Glomerular visceral epithelial cell (primary cell): ENCODE results near the gene CBX6.

Source experiments
- DNase-seq: peaks from one replicate; pipeline ENCODE4 v3.0.0-alpha.2; 2016; ENCODE audit errors: extremely low spot score

Gene CBX6

DNA sequence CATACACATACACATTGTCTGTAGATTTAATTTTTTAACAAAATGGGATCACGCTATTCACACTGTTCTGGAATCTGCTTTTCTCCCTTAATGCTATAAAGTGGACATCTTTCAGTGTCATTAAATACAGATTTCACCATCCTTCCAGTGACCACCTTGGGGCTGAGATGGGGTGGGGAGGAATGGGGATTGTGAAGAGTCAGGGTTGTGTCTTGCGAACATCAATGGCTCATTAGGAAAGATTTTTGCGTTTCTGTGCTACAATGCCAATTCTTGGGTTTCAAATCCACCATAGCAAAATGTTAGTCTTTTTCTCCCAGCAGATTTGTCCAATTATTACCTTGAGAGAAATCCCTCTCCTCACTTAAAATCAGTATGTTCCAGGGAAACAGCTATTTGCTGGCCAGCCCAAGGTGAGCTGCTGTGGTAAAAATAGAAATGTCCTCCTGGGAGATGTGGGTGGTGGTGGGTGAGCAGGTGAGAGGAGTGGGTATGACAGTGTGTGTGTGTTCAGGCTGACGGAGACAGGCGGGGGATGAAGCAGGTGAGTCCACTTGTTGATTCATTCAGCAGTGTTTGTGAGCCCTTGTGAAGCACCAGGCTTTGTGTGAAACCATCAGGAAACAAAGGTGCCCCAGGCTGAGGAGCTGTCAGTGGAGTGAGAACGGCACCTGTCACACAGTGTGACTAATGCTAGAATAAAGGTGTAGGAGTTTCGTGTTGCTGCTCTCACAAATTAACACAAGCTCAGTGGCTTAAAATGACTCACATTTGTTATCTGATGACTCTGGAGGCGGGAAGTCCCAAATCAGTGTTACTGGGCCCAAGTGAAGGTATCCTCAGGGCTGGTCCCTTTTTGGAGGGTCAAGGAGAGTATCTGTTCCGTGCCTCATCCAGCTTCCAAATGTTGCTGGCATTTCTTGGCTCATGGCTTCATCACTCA lies 1.7 kb upstream of the CBX6 start:
- DNase-seq = no peak

DNA sequence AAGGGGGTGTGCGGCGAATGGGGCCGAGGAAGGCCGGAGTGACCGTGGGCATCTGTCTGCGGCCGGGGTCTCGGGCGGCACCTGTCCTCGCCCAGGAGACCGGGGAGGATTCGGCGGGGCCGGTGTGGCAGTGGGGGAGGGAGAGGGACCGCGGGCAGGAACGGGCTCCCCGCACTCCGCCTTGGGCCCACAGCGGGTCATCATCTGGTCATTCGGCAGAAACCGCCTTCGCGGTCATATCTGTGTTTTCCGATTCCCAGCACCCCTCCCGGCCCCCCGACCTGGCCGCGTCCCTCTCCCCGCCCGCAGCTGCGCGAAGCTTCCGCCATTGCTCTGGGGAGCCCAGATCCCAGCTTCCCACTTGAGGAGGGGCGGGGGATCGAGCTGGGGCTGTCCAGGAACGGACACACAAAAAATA lies 824 bp upstream of the CBX6 start:
- DNase-seq = no peak

DNA sequence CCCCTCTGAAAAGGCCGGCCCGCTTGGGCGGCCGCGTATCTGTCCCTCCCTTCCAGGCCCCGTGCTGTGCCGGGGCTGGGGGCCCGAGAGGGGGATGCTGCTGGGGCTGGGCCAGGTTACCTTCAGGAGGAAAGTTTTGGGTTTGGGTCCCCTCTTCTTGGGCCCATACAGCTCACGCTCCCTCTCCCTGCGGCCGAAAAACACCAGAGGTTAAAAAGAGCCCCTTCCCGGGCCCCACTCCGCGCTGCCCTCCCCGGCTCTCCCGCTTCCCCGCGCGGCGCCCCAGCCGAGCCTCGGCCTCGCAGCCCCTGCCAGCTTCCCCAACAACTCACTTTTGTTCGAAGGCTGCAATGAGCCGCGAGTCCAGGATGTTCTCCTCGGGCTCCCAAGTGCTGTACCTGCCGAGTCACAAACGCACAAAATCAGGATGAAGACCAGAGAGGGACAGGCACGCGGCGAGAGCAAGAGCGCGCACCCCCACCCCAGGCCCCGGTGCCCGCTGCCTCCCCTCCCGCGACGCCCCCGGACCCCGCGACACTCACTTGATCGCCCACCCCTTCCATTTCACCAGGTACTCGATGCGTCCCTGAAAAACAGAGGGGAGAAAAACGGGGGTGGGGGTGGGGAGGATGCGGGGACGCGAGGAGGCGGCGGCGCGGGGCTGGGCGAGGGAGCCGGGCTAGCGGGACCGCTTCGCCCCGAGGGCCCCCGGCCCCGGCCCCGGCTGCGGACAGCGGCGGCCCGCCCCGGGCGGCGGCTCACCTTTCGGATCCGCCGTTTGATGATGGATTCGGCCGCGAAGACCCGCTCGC lies 450 bp downstream of the CBX6 start:
- no peak for DNase-seq

DNA sequence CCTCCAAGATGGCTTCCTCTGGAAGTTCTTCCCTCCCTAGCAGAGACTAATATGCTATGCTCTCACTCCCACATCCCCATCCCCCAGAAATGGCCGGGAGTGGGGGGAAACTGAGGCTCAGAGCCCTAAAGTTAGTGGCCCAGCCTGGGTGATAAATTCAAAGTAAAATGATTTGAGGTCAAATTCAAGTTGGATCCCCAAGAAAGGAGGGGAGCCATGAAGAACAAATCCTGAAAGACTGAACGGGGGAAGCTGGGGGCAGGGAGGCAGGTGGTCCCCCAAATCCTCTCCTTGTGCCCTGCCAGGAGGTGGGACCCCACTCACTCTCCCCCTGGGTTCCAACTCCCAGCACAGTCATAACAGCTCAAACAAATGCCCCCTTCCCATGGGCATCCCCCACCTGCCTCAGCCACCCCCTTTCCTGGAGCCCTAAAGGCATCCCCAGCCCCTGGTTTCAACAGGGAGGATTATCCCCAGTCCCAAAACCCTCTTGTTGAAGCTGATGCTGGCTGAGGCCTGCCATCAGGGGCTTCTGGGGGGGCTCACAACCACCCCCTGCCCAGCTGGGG lies 1.1 kb downstream of the CBX6 start:
- DNase-seq = no peak

DNA sequence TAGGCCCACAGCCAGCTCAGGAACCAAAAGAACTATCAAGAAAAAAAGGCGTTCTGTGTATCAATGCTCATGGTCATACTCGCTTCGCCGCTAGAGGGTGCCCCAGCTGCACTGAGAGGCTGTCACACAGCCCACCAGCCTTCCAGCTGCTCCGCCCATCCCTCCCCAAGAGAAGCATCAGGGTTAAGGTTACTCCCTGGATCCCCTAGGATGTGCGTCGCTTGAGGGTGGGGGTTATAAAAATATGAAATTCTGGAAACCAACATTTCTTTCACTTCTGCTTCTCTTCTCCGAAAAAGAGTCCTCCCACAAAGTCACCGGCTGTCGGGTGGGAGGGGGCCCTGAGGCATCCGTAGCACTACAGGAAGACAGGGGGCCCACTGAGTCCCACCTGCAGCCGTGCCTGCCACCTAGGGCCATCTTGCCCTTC lies 1.7 kb downstream of the CBX6 start:
- peak; percentile 78 for DNase-seq

DNA sequence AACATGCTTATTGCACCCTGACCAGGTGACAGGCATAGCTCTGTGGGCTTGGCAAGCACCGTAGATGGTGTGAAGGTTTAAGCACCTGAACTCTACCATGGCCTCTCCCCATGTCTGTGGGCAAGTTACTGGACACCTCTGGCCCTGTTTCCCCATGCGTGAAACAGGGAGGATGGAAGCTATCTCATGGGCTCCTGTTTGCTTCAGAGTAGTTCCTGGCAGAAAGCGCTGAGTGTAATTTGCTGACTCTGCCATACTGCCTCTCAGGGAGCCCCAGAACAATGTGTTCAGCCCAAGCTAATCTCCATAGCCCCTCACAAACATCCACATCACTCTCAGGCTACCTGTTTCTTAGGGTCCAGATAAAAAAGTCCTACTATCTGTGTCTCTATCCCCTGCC lies 2.4 kb downstream of the CBX6 start:
- DNase-seq = no peak

DNA sequence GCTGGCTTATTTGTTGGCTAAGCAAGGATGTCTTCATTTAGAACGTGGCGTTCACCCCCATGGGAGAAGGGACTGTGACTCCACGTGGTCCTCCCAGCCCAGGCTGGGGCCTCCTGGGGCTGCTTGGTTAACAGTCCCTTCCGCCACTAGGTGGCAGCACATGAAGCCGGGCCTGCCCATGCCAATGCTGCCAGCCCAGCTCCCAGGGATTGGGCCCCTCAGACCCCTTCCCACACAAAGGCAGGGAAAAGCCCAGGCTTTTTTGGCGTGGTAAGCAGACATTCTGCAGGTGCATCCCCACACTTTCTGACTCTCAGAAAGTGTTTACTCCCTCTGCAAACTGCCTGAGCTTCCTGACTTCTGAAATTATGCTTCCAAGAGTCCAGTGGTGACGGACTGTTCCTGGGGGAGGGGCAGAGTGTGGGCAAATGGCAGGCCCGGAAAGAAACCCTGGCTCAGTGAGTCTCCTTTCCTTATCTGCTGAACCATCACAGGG lies 3.1 kb downstream of the CBX6 start:
- DNase-seq = peak; percentile 64

DNA sequence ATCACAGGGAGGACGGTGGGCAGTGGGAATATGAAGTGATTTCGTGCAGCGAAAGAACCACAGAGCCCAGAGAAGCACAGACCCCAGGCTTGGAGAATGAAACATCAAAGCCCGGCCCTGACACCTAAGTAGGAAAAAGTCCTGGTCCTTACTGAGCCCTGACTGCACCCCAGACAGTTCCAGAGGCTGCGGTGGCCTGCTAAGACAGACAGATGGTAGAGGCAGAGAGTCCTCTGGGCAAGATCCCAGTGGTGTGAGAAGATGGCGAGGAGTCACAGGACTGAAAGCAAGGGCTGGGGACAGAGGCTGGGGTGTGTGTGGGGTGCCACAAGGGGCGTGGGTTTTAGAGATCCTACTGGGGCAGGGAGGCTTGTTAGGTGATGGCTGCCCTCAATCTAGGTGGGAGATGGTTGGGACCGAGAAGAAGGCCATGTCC lies 3.7 kb downstream of the CBX6 start:
- DNase-seq = no peak

DNA sequence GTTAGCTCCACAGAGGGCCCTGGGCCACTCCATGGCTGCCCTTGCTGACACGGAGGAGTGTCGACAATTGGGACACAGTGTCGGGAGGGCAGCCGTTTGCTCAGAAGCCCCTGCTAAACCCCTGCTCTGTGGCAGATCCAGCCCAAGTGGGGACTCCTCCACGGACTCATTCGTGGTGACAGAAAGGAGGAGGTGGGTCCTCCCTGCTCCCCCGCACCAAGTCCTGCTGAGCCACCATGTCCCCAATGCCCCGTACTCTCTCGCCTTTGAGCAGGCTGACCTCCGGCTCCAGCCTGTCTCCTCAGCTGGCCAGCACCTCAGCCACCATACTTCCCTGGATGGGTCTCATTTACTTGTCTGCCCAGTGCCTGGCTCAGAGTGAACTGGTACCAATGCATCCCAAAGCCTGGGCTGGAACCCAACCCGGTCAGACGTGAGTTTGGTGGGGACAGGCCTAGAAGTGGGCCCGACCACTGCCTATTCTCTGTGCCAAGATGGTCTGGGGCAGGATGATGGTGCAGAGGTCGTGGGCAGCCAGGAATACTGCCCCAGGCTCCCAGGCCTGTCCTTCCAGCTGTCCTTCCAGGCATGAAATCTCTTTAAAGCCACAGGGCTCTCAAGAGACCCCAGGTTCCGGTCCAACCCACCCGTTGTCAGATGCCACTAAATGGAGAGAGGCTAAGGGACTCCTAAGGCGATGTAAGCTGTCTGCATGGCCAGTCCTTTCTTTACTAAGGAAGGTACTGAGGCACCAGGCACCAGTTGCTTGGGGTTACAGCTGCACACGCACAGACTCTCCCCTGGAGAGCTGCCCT lies 4.3 kb downstream of the CBX6 start:
- DNase-seq = no peak

DNA sequence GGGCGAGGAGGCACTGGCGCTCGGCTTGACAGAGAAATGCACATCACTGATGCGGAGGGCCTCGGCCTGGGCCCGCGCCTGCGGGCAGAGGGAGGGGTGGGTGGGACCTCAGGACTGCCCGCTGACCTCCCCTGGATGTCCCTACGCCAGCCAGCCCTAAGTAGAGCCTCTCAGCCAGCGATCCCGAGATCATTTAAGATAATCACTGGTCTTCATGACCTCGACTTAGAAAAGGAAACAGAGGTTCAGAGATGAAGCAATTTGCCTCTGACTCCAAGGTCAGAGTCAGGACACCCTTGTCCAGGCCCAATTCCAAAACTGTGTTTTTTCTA lies 4.9 kb downstream of the CBX6 start:
- no peak for DNase-seq

DNA sequence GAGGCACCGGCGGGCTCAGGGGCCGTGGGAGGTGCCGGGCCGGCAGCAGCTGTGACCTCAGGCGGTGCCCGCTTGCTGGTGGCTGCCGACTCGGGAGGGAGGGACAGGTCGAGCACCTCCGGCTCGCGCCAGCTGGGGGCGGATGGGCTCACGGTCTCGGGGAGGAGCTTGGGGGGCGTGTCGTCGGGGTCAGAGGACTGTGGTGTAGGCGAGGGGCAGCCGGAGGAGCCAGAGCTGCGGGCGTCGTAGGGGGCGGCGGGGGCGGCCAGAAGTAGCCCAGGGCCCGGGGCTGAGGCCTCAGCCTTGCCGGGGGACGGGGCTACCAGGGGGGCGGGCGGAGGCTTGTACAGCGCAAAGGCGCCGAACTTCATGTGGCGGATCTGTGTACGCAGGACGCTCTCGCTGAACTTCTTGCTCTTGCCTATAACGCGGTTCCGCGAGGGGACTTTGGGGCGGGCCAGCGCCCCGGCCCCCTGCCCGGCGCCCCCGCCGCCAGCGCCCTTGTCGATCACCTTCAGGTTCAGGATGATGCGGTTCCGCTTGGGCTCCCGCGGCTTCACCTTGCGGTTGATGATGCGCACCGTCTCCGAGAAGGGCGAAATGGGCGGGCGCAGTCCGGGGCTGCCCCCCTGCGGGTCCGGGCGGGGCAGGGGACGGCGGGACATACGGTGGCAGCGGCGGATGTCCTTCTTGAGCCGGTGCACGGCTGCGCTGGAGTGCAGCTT lies 5.5 kb downstream of the CBX6 start:
- no peak for DNase-seq

DNA sequence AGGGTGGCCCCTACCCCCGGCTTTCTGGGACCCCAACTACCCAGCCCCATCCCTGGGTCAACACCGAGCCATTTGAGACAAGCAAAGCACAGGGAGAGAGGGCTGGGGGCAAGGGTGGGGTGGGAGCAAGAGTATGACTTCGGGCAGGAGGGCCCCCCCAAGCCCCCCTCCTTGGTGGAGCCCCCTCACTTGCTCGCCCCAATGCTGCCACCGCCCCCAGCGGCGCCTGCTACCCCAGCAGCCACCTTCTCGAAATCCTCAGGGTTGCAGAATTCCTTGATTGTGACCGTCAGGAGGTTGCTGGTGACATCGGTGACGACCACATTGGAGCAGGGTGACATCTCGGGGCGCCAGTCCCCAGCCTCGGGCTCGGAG lies 6.0 kb downstream of the CBX6 start:
- no peak for DNase-seq

DNA sequence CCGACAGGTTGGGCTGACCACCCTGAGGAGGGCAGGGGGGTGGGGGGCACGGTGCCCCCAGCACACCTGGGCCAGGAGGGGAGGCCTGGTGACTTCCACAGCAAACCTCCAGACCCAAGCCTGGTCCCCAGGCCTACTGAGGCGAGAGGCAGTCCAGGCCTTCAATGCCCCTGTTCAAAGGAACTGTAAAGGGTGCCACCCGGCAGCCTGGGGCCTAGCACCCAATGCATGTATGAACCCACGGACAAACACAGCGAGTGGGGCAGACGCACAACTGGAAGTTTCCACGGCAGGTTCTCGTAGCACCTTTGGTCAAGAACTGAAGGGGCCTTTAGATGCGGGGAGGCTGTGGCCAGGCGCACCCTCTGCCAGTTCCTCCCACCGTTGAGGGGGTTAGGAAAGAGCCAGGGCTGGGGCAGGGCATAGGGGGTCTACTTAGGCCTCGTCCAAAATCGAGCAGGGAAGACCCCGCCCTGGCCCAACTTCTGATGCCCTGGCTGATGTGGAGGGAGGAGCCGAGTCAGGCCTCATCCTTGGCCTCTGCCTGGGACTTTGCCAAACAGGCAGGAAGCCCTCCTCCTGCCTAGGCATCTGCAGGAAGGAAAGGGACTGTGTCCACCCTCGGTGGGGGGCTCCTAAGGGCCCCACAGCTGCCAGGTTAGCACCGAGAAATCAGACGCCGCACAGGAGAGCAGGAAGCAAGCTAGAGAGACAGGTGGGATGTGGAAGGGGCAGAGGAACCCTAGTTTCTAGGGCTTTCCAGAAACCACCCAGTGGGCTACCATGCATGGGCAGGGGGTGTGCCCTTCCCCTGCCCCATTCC lies 6.6 kb downstream of the CBX6 start:
- DNase-seq = no peak

DNA sequence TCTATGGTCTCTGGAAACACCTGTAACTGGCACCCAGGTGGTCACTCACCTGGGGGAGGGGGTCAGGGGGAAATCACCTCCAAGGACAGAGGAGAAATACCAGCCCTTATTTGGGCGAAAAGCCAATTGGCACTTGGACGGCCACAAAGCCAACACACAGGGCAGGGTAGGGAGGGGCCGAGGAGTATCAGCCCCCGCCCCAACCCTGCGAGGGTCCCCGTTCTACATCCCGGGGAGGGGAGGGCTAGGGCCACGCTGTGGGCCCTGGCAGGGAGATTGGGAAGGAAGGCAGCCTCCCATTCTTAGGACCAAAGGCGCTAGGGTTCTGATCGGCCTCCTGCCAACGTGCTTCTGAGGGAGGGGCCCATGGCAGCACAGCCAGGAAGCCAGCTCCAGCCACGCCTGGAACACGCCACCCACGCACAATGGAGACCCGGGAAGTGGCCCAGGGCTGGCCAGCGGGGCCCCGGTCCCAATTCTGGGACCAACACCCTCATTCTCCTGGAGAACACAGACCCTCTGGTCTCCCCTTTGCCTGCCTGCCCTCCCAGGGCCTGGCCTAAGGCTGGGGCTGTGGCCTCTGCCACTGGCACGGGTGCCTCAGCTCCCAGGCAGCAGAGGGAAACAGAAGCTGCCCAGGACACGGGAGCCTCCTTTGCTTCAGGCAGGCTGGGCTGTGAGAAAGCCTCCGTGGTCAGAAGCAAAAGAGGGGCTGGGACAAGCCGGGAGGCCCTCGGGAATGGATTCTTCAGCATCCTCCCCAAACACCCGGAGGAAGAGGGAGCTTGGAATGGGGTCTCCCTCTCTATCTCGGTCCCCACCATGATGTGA lies 7.4 kb downstream of the CBX6 start:
- no peak for DNase-seq

DNA sequence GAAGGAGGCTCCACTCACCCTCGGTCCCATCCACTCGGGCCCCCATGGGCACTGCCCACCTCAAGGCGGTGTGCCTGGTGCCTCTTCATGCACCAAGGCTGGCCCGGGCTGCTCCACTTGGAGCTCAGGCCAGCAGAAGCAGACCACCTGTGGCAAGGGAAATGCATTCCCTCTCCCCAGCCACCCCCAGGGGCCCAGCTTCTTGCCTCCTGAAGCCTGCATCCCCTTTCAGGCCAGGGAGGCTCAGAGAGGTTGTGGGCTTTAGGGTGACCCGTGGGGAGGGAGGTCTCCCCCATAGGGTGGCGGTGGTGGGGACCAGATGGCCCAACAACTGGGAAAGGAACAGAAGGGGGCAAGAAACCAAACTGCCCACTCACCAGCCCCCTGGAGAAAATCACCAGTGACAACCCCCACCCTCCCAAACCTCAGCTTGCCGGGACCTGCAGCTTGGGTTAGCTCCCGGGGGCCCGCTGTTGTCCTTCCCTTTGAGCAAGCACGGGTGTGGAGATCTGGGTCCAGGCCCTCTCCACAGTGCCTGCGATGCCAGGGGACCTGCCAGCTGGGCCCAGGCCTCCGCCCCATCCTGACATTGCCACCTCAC lies 8.4 kb downstream of the CBX6 start:
- DNase-seq = no peak

DNA sequence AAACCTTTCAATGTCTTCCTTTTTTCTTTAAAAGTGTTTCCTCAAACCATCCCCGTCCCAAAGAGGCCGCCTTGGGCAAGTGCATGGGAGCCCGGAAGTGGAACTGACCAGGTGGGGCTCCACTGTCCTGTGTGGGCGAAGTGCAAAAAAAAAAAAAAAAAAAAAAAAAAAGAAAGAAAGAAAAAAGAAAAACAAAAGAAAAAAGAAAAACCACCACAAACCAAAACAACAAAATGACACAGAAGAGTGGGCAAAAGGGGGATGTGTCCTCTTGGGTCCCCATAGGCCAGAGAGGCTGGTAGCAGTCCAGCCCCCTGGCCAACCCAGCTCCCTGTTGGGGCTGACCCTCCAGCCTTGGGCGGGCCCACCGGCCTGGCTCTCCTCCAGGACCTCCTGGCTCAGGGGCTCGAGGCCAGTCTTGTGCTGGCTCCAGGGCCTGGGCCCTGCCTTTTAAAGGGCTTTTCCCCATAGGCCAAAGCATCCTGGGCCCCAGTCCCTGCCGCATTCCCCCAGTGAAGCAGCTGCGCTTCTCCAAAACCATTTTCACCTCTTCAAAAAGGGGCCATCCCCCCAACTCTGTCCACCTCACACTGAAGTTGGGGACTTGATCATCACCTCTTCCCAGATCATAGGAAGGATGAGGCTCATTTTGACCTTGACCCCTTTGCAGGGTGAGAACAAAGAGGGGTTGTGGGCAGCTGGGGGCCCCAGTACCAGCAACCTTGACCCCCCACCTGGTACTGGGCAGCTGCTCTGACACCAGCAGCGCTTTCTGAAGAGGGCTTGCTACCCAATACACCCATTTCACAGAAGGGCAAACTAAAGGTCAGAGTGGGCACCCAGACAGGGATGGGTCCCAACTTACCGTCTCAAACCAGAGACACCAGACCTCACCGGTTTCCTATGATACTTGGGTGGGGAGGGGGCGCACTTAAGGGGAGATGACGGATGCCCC lies 9.4 kb downstream of the CBX6 start:
- no peak for DNase-seq

DNA sequence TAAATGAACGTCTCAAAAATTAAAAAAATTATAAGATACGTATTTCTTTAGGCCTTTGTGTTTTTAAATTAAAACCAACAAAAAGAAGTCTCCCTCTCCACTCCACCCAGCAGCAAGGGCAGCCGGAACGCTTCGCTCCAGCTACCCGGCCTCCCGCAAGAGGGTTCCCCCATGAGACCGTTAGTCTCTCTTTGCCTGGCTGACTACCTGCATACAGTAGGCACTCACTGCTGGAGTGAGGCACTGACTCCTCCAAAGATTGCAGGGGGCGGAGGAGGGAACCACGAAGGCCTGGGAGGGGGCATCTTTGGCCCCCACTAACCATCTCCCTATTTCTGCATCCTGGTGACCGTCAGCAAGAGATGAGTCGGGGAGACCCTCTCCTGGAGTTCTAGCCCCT lies 10.1 kb downstream of the CBX6 start:
- no peak for DNase-seq
